ENCODE data around the gene USP21.

USP21 gene

GRCh38 chr1:161192476-161193465 is 33.5 kb downstream of the USP21 start:
- in situ Hi-C loops (cut with HindIII; ENCODE audit: low sequenced_read_pairs) = no loop called here

DNA sequence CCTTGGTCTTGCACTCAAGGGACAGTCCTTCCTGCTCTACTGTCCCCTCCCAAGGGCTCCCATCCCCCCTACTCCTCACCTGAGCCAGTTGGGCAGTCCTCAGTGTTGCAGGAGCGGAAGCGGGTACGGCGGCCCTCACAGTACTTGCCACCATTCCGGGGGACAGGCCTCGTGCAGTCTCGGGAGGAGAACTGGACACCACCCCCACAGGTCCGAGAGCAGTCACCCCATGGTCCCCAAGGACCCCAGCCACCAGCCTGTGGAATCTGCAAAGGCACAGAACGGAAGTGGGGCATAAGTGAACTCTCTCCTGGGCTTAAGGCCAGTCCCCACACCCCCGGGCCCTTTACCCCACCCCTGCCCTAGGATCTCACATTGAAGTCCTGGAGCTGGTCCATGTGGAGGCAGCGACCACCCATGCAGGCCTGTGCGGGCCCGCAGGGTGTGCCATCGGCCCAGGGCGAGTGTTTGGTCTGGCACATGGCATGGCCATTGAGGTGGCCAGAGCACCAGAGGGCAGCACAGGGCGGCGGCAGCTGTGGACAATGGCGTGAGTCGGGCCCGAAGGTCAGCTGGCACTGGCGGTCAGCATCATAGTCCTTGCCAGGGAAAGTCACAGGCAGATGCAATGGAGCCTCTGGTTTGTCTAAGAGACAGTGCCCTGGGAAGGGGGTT is 34.4 kb downstream of the USP21 start:
- in situ Hi-C loops (cut with HindIII; ENCODE audit: low sequenced_read_pairs) = no loop called here

DNA sequence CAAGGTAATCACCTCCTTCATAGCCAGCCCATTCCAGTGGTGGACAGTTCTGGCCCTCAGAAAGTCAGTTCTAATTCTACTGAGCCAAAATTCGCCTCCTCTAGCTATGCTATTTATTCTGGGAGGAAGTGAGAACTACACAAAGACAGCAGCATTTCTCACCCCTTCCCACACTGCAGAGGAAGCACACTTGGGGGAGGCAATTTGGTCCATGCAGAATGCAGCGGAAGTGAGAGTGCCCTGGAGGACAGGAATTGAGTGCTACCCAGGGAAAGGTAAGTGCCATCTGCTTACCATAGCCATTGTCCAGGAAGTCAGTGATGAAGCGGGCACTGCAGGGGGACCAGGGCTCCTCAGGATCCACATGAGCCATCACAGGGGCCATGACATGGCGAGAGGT is 35.9 kb downstream of the USP21 start:
- in situ Hi-C loops (cut with HindIII; ENCODE audit: low sequenced_read_pairs) = no loop called here

DNA sequence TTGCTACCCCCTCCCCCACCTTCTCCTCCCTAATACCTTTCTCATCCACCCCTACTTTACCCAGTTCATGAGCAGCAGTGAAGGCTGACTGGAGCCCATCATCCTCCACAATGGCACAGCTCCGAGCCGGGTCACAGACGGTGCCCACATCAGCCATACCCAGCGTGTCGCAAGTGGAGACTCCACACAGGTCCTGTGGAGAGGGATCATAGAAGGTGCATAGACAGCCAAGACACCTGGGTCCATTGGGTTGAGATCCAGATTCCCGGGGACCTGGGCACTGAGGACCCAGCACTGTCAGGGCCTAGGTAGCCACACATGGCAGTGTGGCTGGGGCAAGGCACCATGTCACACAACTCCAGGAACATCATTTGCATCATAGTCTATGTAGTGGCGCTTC is 36.8 kb downstream of the USP21 start:
- in situ Hi-C loops (cut with HindIII; ENCODE audit: low sequenced_read_pairs) = no loop called here

DNA sequence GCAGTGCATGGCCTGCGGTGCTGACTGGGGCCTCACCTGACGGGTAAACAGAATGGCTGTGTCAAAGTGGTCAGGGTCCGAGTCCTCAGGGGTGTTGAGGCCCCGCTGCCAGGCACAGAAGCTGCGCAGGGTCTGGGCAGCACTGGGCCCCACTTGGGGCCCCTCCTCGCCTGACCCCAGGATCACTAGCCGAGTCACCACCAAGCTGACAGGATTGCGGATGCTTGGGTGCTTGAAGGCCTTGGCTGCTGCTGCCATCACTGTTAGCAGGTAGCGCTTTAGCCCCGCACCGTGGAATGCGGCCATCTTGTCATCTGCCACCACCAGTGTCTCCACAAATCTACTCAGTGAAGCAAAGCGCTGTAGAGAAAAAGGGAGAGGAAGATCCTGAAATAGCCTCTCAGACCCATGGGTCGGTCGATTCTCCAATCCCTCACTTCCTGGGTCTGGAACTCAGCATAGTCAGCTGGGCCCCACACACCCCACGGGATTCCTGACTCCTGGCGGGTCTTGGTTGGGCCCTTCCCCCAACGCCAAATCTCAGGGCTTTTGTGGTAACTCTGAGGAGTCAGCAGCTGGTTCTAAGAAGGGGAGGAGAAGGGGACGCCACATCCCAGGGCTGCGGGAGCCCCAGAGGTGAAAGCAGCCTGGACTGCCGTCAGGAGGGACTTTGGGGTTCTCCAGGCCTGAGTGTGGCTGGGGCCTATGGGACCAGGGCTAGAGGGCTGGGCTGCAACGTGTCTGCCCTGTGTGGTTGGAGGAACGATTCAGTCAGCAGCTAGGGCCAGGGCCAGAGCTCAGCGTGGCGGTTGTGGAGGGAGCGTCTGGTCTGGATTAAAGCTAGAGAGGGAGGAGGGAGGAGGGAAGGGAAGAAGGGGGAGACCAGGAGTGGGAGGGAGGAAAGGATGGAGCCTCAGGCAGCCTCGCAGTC is 37.5 kb downstream of the USP21 start:
- in situ Hi-C loops (cut with HindIII; ENCODE audit: low sequenced_read_pairs) = no loop called here

GRCh38 chr1:161197560-161198193 is 38.4 kb downstream of the USP21 start:
- in situ Hi-C loops (cut with HindIII; ENCODE audit: low sequenced_read_pairs) = no loop called here

- in situ Hi-C loops (cut with HindIII; ENCODE audit: low sequenced_read_pairs) = no loop called here
These were observed 39.0 kb downstream of the USP21 start for GRCh38 chr1:161198194-161198896.

GRCh38 chr1:161198897-161199431 is 39.7 kb downstream of the USP21 start, which contains the start of gene ADAMTS4:
Gene ADAMTS4, minus strand, starts transcription at chr1:161199054. Its CDS starts 427 bp downstream, at chr1:161198627.
- in situ Hi-C loops (cut with HindIII; ENCODE audit: low sequenced_read_pairs) = no loop called here

GRCh38 chr1:161199506-161200139 is 40.3 kb downstream of the USP21 start:
- in situ Hi-C loops (cut with HindIII; ENCODE audit: low sequenced_read_pairs) = no loop called here

DNA sequence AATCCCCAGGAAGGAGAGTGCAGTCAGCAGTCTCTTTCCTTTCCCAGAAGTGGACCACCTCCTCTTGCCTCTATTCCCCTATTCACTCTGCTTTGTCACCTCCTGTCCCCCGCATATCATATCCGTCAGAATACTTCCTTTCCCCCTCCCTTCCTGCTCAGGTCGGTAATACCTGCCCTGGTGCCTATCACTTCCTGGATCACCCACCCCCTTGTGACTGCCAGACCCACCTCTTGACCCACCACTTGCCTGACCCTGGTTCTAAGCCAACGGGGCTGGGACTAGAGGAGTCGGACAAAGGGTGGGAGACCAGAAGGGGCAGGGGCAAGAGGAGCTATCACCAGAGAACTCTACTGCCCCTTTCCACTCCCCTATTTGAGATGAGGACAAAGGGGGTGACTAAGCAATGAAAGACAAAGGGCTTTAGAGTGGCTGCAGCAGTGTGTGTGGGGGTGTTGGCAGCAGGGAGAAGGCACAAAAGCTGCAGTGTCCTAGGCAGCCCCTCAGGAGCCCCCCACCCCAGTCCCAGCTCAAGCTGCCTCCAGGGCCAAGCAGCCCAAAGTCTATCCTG is 41.2 kb downstream of the USP21 start:
- in situ Hi-C loops (cut with HindIII; ENCODE audit: low sequenced_read_pairs) = no loop called here

GRCh38 chr1:161200992-161201835 is 41.9 kb downstream of the USP21 start:
- in situ Hi-C loops (cut with HindIII; ENCODE audit: low sequenced_read_pairs) = no loop called here

DNA sequence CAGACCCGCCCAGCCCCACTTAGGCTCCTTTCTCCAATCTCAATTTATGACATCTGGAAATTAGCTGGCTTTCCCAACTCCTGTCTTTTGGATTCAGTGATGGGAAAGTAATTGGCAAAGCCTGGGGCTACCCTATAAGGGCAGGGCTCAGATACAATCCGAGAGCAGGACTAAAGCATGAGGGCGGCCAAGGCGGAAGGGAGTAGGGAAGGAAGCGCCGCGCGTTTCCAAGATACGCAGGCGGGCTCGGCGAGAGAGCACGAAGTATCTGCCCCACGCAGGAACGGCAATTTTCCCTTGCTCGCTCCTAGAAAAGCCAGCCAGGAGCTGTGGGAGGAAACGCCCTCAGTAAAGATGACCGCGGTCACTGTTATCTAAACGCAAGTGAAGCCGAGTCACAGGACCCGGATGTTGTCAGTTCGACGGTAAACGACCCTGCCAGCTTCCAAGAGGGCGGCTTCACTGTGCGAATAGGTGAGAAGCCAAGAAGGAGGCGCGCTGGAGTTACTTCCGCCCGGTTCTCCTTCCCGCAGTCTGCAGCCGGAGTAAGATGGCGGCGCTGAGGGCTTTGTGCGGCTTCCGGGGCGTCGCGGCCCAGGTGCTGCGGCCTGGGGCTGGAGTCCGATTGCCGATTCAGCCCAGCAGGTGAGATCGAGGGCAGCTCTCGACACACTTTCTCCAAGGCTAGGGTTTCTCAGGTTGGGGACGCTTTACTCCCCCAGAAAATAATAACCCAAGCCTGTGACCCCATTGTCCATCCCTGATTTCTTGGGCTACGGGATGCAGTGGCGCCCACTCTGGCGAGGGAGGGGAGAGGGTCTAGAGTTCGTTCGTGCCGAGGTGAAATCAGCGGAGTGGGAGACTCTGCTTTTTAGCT is 42.8 kb downstream of the USP21 start, which contains the start of gene NDUFS2:
NDUFS2 (plus strand) TSS at position 532 of the 877 bp plus-strand sequence; CDS start at position 551, 19 bp downstream.
- in situ Hi-C loops (cut with HindIII; ENCODE audit: low sequenced_read_pairs) = no loop called here

- in situ Hi-C loops (cut with HindIII; ENCODE audit: low sequenced_read_pairs) = loop anchor here (5.0 kb wide), 1 partner anchor 176 kb away; no protein-coding TSS in a partner anchor
These were observed 47.3 kb downstream of the USP21 start for GRCh38 chr1:161206411-161207140.

DNA sequence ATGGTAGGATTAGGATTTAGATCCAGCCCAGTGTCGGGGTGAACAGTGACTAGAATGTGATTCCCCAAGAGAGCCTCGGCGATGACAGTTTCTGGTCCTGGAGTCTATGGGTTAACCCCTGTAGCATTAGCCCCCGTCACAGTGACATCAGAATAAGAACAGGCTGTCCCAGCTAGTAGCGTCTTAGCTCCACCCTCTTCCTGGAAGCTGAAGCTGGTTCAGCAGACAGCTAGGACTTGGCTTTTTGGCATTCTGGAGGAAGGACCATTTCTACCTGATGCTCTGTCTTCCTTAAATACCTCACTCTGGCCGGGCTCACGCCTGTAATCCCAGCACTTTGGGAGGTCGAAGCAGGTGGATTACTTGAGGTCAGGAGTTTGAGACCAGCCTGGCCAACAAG is 47.9 kb downstream of the USP21 start:
- in situ Hi-C loops (cut with HindIII; ENCODE audit: low sequenced_read_pairs) = loop anchor here (5.0 kb wide), 1 partner anchor 175 kb away; no protein-coding TSS in a partner anchor

DNA sequence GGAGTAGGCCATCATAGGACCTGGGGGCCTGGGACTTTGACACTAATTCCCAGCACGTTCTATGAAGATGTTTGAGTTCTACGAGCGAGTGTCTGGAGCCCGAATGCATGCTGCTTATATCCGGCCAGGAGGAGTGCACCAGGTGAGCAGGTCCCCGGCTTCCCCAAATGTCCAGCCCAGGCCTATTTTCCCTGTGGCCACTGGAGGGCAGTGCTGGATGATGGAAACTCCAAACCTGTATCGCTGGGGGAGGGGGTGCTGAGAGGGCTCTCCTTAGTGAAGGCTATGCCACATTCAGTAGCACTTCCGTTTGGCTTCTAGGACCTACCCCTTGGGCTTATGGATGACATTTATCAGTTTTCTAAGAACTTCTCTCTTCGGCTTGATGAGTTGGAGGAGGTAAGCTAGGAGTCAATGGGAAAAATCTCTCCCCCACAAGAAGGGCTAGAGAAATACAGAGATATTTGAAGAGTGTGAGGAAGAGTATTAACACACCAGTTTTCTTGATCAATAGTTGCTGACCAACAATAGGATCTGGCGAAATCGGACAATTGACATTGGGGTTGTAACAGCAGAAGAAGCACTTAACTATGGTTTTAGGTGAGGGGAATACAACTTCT is 50.6 kb downstream of the USP21 start:
- in situ Hi-C loops (cut with HindIII; ENCODE audit: low sequenced_read_pairs) = loop anchor here (5.0 kb wide), 1 partner anchor 172 kb away; no protein-coding TSS in a partner anchor

Measured in endothelial cell of hepatic sinusoid (primary cell).